Heart left ventricle (tissue), 16 donors: ENCODE data around the gene PSMG4. TPM values are rescaled to one million over a fixed set of nuclear protein-coding genes. Genes with fewer than 3 reads are reported as not detected.

Source experiments
- ATAC-seq, 4 donors: fragments of 200-7000 bp; cut with Tn5 transposase; one replicate each; pipeline ENCODE4 v1.9.1; 2020 to 2022; ENCODE audit warnings: moderate library complexity in 4 of 4, mild to moderate bottlenecking in 3 of 4, moderate number of reproducible peaks in 1 of 4
- DNase-seq, 5 donors: peaks; one replicate each; pipeline ENCODE4 v3.0.0-alpha.2; 2020
- H3K27ac ChIP-seq, 12 donors: fragments of 200-600 bp; sonication (generic) in 4 of 12; one replicate each; pipeline versions ENCODE4 v1.5.0 to v1.8.0; 2016 to 2022; ENCODE audit warnings: mild to moderate bottlenecking in 2 of 12
- H3K27me3 ChIP-seq, 9 donors: fragments of 200-600 bp; sonication (generic) in 2 of 9; one replicate each; pipeline versions ENCODE4 v1.5.1 to v1.8.0; 2016 to 2022; ENCODE audit warnings: mild to moderate bottlenecking in 3 of 9
- H3K36me3 ChIP-seq, 9 donors: fragments of 200-600 bp; sonication (generic) in 2 of 9; one replicate each; pipeline versions ENCODE4 v1.5.0 to v1.8.0; 2018 to 2022; ENCODE audit warnings: mild to moderate bottlenecking in 2 of 9
- H3K4me1 ChIP-seq, 12 donors: fragments of 200-600 bp; sonication (generic) in 4 of 12; one replicate each; pipeline versions ENCODE4 v1.5.0 to v1.8.0; 2016 to 2022; ENCODE audit warnings: mild to moderate bottlenecking in 3 of 12
- H3K4me3 ChIP-seq, 12 donors: fragments of 200-600 bp; sonication (generic) in 4 of 12; one replicate each; pipeline versions ENCODE4 v1.5.0 to v1.8.0; 2017 to 2022; ENCODE audit warnings: mild to moderate bottlenecking in 9 of 12, moderate library complexity in 4 of 12
- H3K9me3 ChIP-seq, 12 donors: fragments of 200-600 bp; sonication (generic) in 4 of 12; one replicate each; pipeline versions ENCODE4 v1.5.0 to v1.8.0; 2016 to 2022; ENCODE audit warnings: mild to moderate bottlenecking in 1 of 12
- CTCF ChIP-seq, 12 donors: fragments of 200-600 bp; sonication (generic) in 4 of 12; IDR thresholded peaks; one replicate each; pipeline versions ENCODE4 v1.5.0 to v1.8.0; 2018 to 2022; ENCODE audit warnings: antibody characterized with exemption in 12 of 12, mild to moderate bottlenecking in 5 of 12
- POLR2A ChIP-seq, 2 donors: fragments of 450-650 bp; IDR thresholded peaks; one replicate each; pipeline ENCODE4 v1.6.1; 2017; ENCODE audit warnings: antibody characterized with exemption in 2 of 2, mild to moderate bottlenecking in 2 of 2, moderate library complexity in 2 of 2
- WGBS, 4 donors: extraction: QIAGEN DNeasy Blood & Tissue Kit in 2 of 4; methylation state at CpG; one replicate each; pipeline versions ENCODE4 v1.1.5 to v1.1.7; 2013 to 2018; 5-methylcytosine and 5-hydroxymethylcytosine counted together
- intact Hi-C, 10 donors: fragments of 100-400 bp; cut with DNase I; formaldehyde crosslinking; loops; one replicate each; pipeline versions ENCODE4 v1.11.1 to v1.14.2; 2022
- polyA plus RNA-seq, 2 donors: library from polyadenylated mRNA; stranded (reverse); fragments of 200-250 nt; gene quantifications; one replicate each; pipeline ENCODE4 v1.2.3, GENCODE V29; 2013
- total RNA-seq, 9 donors: library from RNA; depleted of rRNA in 2 of 9; stranded (reverse); fragments of >200 nt in 2 of 9; fragmentation: NEBNext Ultra II Directional in 3 of 9; extraction: Animal tissue kit (Norgen Biotek cat#: 25700) in 3 of 9; gene quantifications; one replicate each; pipeline versions ENCODE4 v1.1.0 to v1.2.4, GENCODE V29; 2016 to 2023
- donor health status: ischemic (EF 13 %, LVEDD 7.1; RV severe dilation, severe dysfunction).
- donor health status: healthy with polysubstance abuse.
- donor health status: DM: no; HTN: yes; CAD: no.
- donor health status: DM: no; HTN: no; CAD: no.
- donor health status: ischemic (EF 25% LVEDD 6.9; RV normal size, moderate dysfunction).
- donor health status: ischemic (EF 25% LVEDD 5.7; RV mildly dilated, moderate dysfunction).
- donor health status: healthy.
- donor health status: DM: yes; HTN: yes; CAD: no.
- donor health status: ischemic (EF 35%, LVEDD 5.7; RV mildly dilated, moderate dysfunction).
- donor health status: nonischemic (EF 11% LVEDD 7.7; RV severe dilation, severe dysfunction).
- donor health status: DM: yes; HTN: yes; CAD: no.
- donor health status: PGD.
- donor health status: ischemic (EF 29% LVEDD 5.4; RV normal size, mild dysfunction).
- donor health status: nonischemic (EF 23%, LVEDD 6.1; RV moderate dilation, normal function).

Gene PSMG4
- total and polyA plus RNA-seq, 11 donors: 6.2 to 21.7 (median 9.7) TPM

GRCh38 chr6:3283641-3284435 is 25.1 kb downstream of the PSMG4 start:
- H3K9me3 ChIP-seq: no peaks in the 10 kb centered on the region
- H3K27me3 ChIP-seq: no peaks in the 10 kb centered on the region
- intact Hi-C loops: loop anchor here in 6 of 10 donors (5.0 to 10.0 kb wide), 3 partner anchors 171 to 601 kb away; partner anchors contain the start of gene SLC22A23 (in 6 of the 6)
- peaks cover 0 to 6% (median 0%) of the 10 kb centered on the region in 9 donors for H3K36me3 ChIP-seq
- ATAC-seq: no peak
- H3K27ac ChIP-seq: no peak overlapping the region
- WGBS, 4 donors: 92 to 94% (median 93%) methylated on average over 22 to 23 of the region's 23 CpGs
- H3K4me1 ChIP-seq: peaks cover 0 to 29% (median 18%) of the 10 kb centered on the region in 12 donors
- no peak for TF ChIP-seq POLR2A (IDR thresholded peaks at IDR 0.05)
- no peak for TF ChIP-seq CTCF (IDR thresholded peaks at IDR 0.05)
- DNase-seq: no peak
- no peak overlapping the region for H3K4me3 ChIP-seq

GRCh38 chr6:3284436-3284876 is 25.7 kb downstream of the PSMG4 start:
- Histone ChIP-seq H3K4me1 (peaks cover 0 to 35% (median 18%) of the 10 kb centered on the region in 12 donors), H3K4me3 (no peak overlapping the region), H3K36me3 (peaks cover 0 to 6% (median 0%) of the 10 kb centered on the region in 9 donors), H3K27me3 (no peaks in the 10 kb centered on the region), H3K27ac (no peak overlapping the region), H3K9me3 (no peaks in the 10 kb centered on the region)
- TF ChIP-seq CTCF (IDR thresholded peaks at IDR 0.05) (no peak), POLR2A (IDR thresholded peaks at IDR 0.05) (no peak)
- intact Hi-C loops: loop anchor here in 6 of 10 donors (5.0 to 10.0 kb wide), 3 partner anchors 170 to 600 kb away; partner anchors contain the start of gene SLC22A23 (in 6 of the 6)
- WGBS, 4 donors: 77 to 88% (median 82%) methylated on average over 10 to 17 of the region's 17 CpGs
- ATAC-seq (no peak), DNase-seq (no peak)

DNA sequence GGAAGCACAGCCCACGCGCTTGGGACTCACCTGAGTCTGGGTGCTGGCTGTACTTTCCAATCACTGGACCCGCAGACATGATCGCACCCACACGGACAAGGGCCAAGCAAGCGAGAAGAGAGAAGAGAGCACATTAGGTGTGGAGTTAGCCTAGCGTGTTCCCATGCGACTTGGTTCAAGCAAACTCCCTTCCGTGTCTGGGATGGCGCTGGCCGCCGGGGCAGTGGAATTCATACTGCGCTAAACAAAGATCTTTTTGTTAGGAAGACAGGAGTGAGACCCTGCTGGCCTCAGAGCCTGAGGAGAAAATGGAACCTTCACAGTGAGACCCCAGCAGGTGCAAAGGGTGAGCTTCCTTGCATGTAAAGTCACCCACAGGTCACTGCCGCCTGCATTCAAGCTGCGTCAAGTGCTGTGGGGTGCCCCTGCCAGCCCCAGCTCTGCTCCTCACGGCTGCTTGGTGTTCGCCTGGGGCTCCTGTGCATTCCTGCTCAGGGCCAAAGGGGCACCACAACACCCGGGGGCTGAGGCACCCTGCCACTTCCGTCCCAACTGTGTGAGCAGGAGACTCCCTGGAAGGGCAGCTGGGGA is 26.4 kb downstream of the PSMG4 start:
- WGBS, 4 donors: 86 to 93% (median 92%) methylated on average over 18 to 19 of the region's 19 CpGs

More for the DNA sequence above, 26.4 kb downstream of the PSMG4 start:
- Histone ChIP-seq H3K9me3 (no peaks in the 10 kb centered on the region), H3K27ac (no peak overlapping the region), H3K4me3 (no peak overlapping the region), H3K36me3 (peaks cover 0 to 6% (median 0%) of the 10 kb centered on the region in 9 donors), H3K4me1 (peaks cover 0 to 31% (median 17%) of the 10 kb centered on the region in 12 donors), H3K27me3 (no peaks in the 10 kb centered on the region)
- DNase-seq (no peak), ATAC-seq (no peak)
- intact Hi-C loops: loop anchor here in 4 of 10 donors (10.0 kb wide), 2 partner anchors 170 to 600 kb away; partner anchors contain the start of gene SLC22A23 (in 4 of the 4)
- TF ChIP-seq POLR2A (IDR thresholded peaks at IDR 0.05) (no peak), CTCF (IDR thresholded peaks at IDR 0.05) (no peak)
